HT-29 (cell line): ENCODE measurements around the gene ATP5F1D. TPM values are rescaled to one million over a fixed set of nuclear protein-coding genes. Genes with fewer than 3 reads are reported as not detected.

ENCODE experiments used
- DNase-seq: peaks from one replicate; pipeline ENCODE4 v3.0.0-alpha.2; 2015; ENCODE audit warnings: low spot score
- total RNA-seq: library from RNA; depleted of rRNA; stranded (reverse); fragments of >200 nt; shearing (Covaris generic); gene quantifications from 2 replicates; pipeline ENCODE4 v1.2.3, GENCODE V29; 2014

ATP5F1D gene
- total RNA-seq, 1 experiment from 2014 or later: 142 TPM

DNA sequence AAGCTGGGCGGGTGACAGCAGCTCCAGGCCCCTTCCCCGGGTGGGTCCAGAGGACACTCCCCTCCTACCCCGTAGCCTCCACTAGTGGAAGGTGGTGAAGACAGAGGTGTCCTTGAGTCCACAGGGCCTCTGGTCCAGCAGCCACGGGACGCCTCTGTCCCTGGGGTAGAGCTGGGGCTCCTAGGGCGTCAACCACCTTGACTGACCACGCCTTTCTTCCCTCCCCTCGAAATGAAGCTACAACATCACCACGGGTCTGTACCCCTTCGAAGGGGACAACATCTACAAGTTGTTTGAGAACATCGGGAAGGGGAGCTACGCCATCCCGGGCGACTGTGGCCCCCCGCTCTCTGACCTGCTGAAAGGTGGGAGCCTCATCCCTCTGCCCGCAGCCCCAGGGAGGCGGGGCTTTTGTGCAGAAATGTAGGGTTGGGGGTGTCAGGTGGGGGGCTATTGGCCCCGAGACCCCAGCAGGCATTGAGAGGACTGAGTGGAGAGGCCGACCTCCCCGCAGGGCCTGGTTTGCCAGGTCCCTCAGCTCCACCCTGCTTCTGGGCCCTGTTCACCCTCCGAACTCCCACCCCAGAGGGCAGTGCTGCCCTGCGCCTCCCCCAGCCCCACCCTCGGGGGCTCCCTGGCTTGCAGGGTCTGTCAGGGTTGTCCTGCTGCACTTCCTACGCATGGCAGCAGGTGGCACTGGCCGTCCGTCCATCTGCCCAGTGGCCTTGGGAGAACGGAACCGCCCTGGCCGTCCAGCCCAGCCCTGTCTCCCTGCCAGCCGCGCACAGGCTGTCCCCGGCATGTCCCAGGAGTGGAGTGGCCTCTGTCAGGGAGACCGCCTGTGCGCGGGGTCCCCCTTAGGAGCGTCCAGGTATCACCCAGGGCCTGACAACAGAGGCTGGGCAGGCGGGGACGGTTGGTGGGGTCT lies 20.3 kb upstream of the ATP5F1D start:
- peak; percentile 64 for DNase-seq

DNA sequence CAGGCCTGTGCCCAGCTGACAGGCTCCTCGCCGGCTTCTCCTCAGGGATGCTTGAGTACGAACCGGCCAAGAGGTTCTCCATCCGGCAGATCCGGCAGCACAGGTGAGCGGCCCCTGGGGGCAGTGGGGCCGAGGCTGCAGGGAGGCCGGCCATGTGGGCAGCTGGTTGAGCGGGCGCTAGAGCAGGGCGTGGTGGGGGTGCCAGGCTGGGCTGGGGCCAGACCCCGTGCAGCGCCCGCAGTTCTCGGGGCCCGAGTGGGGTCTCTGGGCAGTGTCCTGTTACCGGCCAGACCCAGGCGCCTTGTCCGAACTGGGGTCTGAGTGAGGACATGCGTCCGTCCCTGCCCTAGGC lies 19.7 kb upstream of the ATP5F1D start:
- DNase-seq: no peak

DNA sequence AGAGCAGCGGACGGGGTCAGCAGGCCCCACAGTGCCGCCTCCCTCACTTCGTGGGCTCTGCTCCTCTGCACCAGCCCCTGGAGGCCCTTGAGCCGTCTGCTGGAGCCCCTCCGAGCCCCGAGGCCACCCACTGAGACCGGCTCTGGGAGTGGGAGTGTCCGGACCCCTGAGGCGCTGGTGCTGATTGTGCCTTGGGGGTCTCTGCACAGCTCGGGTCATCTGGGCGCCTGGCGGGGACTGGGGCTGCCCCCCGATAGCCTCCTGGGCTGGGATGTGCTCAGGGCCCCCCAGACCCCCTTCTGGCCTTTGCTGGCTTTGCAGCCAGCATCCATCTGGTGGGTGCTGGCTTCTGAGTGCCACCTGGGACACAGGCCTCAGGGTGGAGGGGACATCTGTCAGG lies 19.2 kb upstream of the ATP5F1D start:
- no peak for DNase-seq

DNA sequence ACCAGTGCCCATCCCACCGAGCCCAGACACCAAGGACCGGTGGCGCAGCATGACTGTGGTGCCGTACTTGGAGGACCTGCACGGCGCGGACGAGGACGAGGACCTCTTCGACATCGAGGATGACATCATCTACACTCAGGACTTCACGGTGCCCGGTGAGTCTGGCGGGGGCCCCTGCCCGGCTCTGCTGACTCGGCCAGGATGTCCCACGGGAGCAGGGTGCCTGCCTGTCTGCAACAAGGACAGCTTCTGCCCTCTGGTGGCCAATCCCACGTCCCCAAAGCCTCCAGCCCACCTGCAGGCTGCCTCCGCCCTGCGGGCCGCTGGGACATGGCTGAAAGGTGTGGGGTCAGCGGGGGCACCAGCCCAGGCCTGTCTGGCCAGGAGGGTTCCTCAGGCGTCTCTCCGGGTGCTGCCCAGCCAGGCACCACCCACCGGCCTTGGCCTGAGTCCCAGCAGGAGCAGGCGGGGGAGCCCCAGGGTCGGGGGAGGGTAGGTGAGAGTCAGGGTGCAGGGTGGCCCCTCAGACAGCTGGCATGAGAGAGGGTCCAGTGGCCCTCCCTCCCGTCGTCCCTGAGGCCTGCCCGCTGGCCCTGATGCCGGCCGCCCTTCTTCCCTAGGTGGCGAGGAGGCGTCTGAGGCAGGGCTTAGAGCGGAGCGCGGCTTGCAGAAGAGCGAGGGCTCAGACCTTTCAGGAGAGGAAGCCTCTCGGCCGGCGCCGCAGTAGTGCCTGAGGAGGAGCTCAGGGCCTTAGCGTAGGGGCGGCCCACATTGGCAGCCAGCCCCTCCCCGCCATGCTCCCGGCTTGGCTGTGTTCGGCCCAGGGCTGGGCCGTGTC lies 18.3 kb upstream of the ATP5F1D start:
- DNase-seq: peak; percentile 26

DNA sequence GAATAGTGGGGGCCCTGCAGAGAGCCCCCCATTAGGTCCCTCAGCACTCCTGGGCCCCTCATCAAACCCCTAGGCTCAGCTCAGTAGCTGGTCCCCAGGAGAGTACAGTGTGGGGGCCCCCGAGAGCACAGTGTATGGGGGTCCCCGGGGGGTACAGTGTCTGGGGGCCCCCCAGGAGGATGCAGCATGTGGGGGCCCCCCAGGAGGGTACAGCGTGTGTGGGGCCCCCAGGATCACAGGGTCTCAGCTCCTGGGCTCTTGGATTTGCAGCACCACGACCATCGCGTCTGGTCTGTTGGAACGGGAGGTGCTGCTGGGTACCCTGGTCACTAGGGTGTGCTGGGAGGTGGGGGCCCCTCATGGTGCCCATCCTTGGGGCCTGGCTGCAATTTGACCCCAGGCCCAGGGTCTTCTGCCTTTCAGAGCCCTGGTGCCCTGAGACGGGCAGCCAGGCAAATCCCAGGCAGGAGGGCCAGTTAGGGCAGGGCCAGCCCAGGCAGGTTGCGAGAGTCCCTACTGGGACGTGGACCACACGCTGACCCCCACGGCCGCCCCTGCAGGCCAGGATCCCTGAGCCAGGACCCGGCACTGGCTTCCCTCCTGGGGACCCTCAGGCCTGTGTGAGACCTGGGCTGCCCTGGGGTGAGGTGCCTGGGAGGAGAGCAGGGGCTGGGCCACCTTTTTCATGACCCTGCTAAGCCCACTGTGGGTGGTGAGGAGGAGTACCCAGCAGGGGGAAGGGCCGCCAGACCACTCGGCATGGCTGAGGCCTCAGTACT lies 17.3 kb upstream of the ATP5F1D start:
- DNase-seq: no peak

DNA sequence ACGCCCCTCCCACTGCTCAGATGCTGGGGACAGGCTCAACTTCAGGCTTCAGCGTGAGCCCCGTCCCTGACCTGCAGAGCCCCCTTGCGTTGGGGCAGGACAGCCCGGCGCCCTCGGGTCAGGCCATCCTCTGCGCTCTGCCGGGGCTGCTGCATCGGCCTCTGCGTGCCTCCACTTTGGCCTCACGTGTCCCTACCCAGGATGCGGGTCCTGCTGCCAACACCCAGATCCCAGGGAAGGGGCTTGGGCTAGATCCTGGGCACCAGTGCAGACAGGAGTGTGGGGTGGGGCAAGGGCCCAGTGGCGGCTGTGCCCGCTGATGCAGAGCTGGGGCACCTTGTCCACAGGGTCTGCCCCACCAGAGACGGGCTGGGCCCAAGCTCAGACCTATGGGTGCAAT lies 16.7 kb upstream of the ATP5F1D start:
- no peak for DNase-seq

DNA sequence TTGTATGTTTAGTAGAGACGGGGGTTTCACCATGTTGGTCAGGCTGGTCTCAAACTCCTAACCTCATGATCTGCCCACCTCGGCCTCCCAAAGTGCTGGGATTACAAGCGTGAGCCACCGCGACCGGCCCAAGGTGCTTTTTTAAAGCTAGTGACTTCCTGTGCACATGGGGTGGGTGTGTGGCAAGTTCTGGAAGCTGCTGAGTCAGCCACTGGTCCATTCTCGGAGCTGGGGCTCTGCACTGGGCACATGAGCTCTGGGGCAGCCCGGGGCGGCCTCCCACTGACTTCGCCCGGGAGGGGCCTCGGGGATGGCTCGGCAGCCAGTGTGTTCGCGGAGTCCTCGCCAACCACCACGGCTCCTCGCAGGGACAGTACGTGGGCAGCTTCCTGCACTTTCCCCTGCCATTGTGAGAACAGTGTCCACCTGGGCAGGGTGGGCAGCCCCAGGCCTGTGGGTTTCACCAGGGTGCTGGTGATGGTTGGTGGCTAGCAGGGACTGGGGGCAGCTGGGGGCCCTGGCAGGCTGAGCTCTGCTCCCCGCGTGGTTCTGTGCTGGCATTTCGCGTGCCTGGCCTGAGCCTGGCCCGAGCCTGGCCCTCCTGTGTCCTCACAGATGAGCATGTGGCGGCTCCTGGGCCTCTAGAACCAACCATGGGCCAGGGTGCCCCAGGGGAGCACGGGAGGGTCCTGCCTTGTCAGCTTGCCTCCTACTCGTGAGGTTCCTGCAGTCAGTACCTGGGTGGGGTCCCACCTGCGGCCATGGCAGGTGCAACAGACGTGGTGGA lies 15.9 kb upstream of the ATP5F1D start:
- no peak for DNase-seq

DNA sequence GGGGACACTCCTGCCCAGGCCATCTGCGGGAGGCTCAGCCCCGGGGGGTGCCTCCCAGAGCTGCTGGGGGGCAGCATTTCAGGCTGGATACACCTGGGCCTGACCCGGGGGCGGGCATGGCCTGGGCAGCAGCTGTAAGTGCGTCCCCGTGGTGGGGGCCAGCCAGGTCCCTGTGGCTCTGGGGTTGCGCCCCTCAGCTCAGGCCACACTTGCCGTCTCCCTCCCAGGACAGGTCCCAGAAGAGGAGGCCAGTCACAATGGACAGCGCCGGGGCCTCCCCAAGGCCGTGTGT lies 15.4 kb upstream of the ATP5F1D start:
- DNase-seq: no peak

DNA sequence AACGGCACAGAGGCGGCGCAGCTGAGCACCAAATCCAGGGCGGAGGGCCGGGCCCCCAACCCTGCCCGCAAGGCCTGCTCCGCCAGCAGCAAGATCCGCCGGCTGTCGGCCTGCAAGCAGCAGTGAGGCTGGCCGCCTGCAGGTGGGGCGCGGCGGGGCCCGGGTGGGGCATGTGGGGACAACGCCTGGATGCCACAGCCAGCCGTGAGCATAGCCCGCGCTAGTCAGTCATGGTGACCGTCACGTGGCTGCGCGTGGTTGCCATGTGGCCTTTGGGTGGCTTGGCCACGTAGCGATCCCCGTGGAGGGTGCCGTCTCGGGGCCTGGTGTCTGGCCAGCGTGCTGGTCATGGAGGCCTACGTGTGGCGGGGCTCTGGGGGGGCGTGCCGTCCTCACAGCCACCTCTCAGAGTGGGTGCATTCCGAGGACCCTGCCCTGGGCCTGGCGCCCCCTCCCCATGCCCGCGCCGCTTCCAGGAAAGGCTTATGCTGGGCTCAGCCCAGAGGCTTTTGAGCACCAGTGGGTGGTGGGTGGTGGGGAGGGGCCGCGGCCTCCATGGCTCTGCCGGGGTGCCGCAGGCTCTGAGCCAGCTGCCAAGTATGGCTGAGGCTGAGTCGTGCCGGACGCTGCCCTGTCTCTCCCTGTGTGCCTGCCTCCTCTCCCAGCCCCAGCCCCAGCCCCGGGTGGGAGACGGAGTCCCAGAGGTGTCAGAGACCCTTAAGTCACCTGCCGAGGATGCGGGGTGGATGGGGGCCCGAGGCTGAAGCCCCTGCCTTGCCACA lies 14.8 kb upstream of the ATP5F1D start:
- no peak for DNase-seq

DNA sequence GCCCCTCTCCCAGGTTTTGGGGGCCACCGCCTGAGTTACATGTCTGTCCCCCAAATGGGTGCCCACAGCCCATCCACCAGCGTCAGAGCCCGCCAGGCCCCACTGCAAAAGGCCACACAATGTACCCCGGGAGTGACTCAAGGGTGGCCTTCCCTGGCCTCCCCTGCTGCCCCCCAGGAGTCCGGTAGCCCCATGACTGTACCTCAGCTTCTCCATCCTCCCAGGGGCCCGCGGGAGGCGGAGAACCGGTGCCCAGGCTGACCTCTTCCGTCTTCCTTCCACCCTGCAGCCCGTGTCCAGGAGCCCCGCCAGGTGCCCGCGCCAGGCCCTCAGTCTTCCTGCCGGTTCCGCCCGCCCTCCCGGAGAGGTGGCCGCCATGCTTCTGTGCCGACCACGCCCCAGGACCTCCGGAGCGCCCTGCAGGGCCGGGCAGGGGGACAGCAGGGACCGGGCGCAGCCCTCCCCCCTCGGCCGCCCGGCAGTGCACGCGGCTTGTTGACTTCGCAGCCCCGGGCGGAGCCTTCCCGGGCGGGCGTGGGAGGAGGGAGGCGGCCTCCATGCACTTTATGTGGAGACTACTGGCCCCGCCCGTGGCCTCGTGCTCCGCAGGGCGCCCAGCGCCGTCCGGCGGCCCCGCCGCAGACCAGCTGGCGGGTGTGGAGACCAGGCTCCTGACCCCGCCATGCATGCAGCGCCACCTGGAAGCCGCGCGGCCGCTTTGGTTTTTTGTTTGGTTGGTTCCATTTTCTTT lies 14.1 kb upstream of the ATP5F1D start:
- DNase-seq: peak; percentile 77

DNA sequence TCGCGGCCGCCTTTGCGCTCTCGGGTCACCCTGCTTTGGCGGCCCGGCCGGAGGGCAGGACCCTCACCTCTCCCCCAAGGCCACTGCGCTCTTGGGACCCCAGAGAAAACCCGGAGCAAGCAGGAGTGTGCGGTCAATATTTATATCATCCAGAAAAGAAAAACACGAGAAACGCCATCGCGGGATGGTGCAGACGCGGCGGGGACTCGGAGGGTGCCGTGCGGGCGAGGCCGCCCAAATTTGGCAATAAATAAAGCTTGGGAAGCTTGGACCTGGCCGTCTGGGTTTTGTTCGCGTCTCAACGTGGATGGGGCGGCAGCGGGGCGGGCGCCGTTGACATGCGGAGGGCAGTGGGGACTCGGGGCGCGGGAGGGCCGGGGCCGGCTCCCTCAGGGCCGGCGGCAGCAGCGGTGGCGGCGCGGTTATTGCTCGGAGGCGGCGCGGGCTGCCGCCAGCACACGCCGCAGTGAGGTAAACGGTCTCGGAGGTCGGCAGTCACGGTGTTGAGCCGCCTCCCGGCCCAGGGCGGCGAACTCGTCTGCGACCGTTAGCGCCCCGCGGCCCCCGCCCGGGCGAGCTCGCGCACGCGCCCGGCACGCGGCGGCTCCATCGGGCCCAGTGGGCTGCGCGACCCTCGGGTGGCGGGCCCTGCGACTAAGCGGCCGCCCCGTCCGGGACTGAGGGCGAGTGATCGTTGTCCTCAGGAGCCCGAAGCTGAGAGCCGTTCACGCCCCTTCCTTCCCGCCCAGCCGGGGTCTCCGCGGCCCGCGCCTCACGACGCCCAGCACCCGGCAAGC lies 13.2 kb upstream of the ATP5F1D start:
- no peak for DNase-seq

DNA sequence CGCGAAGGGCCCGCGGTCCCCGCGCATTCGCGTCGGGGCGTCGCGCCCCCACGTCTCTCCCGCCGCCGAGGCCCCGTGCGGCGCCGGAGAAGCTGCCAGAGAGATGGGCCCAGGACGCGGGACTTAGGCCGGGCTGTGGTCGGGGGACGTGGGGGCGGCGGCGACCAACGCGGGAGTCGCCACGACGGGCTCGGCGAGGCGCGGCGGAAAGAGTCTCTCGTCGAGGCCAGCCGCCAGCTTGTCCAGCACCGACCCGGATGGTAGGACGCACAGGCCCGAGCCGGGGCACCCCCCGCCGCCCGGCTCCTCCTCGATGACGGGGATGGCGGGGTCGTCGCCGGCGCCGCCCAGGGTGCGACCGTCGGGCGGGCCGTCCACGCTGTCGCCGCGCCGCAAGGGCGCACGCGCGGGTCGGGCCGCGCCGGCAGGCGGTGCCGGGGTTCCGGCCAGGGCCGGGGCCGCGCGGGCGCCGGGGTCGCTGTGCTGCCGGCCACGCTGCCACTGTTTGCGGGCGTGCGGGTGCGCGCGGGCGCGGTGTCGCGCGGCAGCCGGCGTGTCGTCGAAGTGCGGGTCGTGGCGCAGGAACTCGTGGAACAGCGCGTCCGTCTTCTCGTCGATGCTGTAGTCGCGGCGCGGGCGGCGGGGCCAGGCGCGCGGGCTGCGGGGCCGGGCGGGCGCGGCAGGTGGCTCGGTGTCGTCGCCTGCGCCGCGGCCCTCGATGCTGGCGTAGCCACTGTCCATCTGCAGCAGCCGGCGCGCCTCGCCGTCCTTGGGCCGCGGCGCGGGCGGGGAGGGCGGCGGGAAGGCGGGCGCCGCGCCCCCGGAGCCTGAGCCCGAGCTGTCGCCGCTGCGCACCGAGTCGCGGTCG lies 12.3 kb upstream of the ATP5F1D start:
- DNase-seq: no peak

DNA sequence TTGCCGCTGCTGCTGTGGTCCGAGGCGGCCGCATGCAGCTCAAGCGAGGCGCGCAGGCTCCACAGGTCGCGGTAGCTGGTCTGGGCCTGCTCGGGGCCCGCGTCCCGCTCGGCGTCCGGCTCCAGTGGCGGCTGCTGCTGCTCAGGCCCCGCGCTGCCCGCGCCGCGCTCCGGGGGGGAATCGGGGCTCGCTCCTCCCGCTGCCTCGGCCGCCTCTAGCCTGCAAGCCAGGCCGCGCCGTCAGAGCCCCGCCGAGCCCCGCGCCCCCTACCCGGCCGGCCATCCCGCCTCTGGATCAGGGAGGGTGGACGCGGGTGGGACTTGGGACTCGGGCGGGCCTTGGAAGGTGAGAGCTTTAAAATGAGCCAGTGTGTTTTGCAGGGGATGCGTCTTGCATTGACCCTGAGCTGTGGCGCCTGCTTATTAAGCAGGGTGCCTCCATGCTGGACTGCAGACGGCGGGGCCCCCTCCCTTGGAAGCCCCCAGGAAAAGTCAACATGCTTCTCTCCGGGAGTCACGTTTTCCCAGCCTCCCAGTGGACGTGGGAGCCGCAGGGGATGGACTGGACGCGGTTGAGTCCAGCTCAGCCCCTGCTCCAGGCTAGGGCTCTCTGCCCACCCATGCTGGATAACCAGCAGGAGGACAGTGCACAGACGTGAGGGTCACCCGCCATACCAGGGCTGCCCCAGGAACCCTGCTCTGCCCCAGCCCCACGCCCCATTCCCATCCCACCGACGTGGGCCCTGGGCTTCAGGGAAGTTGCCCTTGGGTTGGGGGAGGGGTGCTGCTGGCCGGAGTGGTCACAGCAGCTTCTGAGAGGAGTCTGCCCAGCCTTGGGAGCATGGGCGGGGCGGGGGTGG lies 11.4 kb upstream of the ATP5F1D start:
- DNase-seq: no peak

DNA sequence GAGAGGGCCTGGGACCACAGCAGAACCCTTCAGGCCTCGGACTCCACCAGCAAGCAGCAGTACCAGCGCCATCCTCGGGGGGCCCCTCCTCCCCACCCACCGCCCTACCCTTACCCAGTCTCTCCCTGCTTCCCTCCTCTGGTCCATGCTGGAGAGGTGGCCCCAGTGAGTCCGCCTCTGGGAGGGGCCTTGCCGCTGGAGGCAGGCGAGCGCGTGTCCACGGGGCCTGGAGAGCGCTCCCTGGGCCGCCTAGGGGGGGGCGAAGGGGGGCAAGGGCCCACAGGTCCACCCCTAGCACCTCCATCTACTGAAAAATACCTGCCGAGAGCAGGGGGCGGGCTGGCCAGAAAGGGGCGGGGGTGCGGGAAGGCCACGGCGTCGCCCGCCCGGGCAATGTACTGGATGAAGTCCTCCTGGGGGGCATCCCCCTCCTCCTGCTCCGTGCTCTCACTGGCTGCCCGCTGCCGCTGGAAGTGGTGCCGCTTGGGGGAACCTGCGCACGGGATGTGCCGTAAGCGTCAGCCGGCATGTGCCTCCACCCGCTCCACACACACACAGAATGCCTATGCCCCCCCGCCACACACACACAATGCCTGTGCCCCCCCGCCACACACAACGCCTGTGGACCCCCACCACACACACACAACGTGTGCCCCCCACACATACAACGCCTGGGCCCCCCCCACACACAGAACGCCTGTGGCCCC lies 10.6 kb upstream of the ATP5F1D start:
- no peak for DNase-seq

DNA sequence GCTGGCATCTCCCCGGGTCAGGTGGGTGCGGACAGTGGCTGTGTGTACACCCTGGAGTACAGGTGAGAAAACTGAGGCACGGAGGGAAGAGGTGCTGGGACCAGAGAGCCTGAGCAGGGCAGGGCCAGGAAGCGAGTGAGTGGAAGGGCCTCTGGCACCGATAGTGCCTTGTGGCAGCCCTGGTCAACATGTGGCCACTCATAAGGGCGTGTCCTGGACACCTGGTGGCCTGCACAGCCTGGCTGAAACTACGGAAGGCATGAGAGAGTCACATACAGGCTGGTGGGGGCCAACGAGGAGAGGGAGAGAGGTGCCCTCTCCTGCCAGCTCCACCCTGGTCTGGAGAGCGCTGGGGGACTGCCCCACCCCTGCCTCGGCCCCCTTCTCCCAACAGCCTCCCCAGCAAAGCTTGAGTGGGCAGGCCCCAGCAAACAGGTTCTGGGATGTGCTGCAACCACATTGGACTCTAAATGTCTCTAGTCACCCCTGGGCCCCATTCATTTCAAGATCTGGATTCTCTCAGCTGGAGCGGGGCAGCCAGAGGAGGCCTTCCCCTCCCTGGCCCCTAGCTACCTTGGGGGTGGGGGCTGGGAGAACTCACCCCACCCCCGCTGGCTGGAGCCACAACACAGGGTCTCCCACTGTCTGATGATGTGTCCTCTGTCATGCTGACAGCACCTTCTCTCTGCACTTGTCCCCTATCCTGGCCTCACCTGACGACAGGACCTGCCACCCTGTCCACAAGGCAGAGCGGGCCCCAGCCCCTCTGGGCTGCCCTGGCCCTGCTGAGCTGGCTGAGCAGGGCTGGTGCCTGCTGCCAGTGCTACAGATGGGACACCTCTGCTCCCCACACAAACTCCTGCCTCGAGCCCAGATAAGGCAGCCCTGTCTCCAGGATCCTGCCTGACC lies 9.6 kb upstream of the ATP5F1D start:
- peak; percentile 69 for DNase-seq
